ENCODE results near the gene GGA2.
"Not testable (repeated sequence)": the region's sequence is repeated elsewhere in the genome, so short reads cannot be mapped to it uniquely, and the experiment has no call there.

GGA2 gene, protein sequence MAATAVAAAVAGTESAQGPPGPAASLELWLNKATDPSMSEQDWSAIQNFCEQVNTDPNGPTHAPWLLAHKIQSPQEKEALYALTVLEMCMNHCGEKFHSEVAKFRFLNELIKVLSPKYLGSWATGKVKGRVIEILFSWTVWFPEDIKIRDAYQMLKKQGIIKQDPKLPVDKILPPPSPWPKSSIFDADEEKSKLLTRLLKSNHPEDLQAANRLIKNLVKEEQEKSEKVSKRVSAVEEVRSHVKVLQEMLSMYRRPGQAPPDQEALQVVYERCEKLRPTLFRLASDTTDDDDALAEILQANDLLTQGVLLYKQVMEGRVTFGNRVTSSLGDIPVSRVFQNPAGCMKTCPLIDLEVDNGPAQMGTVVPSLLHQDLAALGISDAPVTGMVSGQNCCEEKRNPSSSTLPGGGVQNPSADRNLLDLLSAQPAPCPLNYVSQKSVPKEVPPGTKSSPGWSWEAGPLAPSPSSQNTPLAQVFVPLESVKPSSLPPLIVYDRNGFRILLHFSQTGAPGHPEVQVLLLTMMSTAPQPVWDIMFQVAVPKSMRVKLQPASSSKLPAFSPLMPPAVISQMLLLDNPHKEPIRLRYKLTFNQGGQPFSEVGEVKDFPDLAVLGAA

DNA sequence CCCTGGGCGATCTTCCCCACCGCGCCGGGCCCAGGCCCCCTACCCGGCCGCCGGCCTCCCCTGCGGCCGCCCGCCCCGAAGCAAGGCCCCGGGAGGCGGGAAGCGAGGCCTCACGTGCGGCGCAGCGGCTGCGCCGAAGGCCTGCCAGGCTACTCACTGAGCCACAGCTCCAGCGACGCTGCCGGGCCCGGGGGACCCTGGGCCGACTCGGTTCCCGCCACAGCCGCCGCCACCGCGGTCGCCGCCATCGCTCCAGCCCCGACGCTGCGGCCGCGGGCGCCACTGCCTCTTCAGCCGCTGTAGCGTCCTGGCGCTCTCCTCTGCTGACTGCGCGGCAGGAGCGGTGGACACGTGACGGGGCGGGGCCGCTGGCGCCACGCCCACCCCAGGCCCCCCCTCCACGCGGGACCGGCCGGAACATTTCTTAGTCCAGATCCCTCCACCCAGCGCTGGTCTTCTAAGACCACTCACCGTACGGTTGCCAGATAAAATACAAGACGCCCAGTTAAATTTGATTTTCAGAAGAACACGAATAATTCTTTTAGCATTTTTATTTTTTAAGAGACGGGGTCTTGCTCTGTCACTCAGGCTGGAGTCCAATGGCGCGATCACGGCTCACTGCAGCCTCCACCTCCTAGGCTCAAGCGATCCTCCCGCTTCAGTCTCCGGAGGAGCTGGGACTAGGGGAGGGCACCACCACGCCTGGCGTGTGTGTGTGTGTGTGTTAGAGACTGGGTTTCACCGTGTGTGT is at the start of gene GGA2:
GGA2 (minus strand) TSS at position 331 of the 751 bp plus-strand sequence; CDS start at position 248, 83 bp downstream.
- DNase-seq (ENCODE audit: low read depth) = peak; percentile 50

DNA sequence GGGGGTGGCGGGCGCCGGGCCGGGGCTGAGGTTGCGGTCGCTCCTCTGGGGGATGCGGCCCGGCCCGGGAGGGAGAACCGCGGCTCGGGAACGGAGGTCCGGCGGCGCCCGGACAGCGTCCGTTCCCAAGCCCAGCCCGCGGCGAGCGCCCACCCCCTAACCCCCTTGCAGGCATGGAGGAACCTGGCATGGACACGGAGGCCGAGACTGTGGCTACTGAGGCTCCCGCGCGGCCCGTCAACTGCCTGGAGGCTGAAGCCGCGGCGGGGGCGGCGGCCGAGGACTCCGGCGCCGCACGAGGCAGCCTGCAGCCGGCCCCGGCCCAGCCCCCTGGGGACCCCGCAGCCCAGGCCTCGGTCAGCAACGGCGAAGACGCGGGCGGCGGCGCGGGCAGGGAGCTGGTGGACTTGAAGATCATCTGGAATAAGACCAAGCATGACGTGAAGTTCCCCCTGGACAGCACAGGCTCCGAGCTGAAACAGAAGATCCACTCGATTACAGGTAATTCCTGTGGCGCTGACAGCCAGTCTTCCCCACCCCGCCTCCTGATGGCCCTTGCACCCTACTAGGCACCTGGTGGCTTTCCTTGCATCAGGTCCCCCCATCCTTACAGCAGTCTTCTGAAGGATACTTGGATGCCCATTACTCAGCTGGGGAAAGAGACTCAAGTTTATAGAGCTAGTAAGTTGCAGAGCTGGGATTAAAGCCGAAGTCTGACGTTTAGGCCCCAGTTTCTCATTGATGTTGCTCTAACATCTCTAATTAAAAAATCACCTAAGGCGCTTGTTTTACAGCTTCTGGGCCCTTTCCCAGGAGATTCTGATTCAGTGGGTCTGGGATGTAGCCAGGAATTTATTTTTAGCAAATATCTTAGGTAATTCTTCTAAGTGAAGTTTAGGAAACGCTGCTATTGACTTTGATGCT is 47.7 kb upstream of the GGA2 start:
- peak; percentile 2 for DNase-seq (ENCODE audit: low read depth)

DNA sequence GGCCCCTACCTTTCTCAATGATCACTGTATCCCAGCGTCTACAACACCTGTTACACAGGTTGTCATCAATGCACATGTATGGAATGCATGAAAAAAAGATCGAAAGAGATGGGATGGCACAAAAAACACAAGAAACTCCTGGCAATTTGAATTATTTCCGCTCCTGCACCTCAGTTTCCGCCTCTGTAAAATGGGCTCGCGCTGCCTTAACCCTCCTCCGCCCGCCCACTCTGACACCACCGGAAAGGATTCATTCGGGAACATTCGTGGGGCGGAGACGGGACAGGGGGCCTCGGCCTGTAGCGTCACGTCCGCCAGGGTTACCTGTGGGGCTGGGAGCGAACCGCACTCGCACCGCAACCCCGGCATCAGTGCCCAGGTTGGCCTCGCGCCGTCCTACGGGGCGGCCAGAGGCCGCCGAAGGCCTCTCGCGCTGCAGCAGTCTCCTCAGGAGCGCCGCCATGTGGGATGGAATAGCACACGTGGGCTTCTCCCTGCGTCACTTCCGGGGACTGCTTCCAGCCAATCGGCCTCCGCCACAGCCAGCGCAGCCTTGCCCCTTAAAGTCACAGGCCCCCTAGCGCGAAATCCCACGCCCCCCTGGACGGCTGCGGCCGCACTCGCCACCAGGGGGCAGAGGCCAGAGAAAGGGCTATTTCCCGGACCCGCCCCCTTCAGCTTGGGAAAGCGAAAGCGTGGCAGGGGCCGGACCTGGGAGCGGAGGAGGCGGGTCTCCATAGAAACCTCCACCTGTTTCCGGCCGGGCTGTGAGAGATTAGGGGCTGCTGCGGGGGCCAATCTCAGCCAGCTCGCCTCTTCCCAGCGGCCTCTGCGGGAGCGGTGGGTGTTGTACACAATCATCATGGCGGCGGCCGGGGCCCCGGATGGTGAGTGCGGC is 46.8 kb upstream of the GGA2 start, which contains the start of the genes EARS2 and UBFD1:
EARS2 (minus strand) TSS at position 470 of the 898 bp plus-strand sequence; CDS start at position 463, 7 bp downstream.
UBFD1 (plus strand) TSS at position 847 of the 898 bp plus-strand sequence; CDS start at position 863, 16 bp downstream.
- peak; percentile 94 for DNase-seq (ENCODE audit: low read depth)

DNA sequence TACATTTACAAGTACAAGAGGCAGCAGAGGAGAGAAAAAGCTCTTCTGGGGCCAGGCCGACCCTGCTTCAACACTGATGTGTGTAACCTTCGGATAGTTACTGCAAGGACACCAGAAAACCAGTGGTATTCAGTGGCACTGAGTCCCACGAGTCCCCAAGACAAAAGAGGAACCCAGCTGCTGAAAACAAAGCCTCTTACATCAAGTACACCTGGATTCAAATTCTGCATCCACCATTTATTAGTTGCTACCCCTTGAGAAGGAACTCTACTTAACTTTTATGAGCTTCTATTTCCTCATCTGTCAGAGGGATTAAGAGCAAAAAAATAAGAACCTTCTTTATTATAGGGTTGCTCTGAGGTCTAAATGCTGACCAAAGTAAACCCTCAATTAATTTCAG is 44.2 kb upstream of the GGA2 start:
- no peak for DNase-seq (ENCODE audit: low read depth)

DNA sequence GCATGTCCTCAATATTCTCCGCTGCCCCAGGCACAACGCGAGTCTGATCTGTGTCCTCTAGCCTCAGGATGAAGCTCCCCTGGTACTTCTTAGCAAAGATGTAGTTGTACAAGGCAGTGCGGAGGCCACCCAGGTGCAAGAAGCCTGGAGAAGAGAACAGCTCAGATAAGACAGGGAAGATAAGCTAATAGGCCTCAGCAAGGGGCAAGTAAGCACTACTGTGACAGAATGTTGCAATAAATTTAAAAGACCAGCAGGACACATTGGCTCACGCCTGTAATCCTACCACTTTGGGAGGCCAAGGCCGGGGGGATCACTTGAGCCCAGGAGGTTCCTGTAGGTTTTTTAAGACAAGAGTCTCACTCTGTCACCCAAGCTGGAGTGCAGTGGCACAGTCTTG is 41.9 kb upstream of the GGA2 start:
- DNase-seq (ENCODE audit: low read depth) = no peak

DNA sequence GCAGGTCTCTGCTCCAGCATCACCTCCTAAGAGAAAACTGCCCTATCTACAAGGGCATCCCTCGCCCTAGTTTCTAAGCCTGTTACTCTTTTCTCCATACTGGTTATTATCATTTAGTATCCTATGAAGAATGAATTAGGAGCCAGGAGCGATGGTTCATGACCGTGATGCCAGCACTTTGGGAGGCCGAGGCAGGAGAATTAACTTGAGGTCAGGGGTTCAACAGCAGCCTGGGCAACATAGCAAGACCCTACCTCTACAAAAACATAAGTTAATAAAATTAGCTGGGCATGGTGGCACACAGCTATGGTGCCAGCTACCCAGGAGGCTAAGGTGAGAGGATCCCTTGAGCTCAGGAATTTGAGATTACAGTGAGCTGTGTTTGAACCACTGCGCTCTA is 39.6 kb upstream of the GGA2 start:
- DNase-seq (ENCODE audit: low read depth) = no peak

DNA sequence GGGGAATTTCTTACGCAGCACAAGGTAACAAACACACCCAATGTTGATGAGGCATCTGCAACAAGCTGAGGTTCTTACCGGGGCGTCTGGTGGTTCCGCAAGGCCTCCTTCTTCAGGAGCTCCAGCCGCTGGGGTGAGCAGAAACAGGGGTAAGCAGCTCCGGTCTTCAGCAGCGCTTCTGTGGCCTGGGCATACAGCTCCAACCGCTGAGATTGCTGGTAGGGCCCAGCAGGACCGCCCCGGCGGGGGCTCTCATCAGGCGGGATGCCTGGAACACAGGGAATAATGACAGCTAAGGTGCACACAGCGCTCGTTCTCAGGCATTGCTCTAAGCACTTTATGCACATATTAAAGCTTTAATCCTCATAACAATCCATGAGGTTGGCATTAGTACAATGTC is 34.1 kb upstream of the GGA2 start:
- no peak for DNase-seq (ENCODE audit: low read depth)

DNA sequence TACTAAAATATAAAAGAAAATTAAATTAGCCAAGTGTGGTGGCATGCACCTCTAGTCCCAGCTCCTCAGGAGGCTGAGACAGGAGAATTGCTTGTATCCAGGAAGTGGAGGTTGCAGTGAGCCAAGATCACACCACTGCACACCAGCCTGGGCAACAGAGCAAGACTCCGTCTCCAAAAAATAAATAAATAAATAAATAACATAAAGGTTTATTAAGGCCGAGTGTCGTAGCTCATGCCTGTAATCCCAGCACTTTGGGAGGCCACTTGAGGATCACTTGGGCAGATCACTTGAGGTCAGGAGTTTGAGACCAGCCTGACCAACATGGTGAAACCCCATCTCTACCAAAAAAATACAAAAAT is 30.5 kb upstream of the GGA2 start:
- not testable (repeated sequence) for DNase-seq (ENCODE audit: low read depth)

DNA sequence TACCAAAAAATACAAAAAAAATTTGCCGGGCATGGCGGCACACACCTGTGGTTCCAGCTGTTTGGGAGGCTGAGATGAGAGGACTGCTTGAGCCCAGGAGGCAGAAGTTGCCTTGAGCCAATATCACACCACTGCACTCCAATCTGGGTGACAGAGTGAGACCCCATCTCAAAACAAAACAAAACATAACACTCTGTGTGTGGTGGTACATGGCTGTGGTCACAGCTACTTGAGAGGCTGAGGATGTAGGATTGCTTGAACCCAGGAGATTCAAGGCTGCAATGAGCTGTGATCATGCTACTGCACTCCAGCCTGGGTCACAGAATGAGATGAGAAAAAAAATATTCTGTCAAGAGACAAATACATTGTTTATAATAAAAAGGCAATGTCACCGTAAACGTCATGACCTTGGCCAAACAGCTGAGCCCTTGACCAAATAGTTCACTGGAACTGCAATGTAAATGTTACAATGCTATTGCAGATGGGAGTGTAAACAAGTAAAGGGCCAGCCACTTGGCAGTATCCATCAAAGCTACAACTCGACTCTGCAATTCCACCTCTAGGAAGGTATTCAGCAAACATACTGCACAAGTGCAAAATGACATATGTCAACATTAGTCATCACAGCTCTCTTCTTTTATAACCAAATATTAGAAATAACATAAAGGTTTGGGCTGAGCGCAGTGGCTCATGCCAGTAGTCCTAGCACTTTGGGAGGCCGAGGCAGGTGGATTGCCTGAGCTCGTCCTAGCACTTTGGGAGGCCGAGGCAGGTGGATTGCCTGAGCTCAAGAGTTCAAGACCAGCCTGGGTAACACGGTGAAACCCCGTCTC is 29.9 kb upstream of the GGA2 start:
- DNase-seq (ENCODE audit: low read depth) = no peak

DNA sequence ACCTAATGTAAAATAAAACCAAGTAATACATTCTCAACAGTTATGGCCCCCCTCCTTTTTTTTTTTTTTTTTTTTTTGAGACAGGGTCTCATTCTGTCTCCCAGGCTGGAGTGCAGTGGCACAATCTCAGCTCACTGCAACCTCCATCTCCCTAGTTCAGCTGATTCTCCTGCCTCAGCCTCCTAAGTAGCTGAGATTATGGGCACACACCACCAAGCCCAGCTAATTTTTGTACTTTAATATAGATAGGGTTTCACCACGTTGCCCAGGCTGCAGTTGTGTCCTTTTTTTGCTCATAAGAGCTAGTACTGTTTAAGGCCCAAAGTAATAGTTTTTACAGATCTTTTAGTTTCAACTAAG is 28.6 kb upstream of the GGA2 start:
- DNase-seq (ENCODE audit: low read depth) = no peak

DNA sequence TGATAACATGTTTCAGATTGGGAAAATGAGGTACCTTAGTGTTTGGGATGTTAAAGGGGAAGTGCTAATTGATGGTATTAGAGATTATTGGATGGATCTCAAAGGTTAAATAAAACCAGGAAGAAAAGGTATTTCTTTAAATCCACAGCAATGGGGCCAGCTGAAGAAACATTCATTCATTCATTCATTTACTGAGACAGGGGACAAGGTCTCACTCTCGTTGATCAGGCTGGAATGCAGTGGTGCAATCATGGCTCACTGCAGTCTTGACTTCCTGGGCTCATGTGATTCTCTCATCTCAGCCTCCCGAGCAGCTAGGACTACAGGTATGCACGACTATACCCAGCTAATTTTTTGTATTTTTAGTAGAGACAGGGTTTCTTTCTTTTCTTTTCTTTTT is 27.1 kb upstream of the GGA2 start:
- DNase-seq (ENCODE audit: low read depth) = no peak

DNA sequence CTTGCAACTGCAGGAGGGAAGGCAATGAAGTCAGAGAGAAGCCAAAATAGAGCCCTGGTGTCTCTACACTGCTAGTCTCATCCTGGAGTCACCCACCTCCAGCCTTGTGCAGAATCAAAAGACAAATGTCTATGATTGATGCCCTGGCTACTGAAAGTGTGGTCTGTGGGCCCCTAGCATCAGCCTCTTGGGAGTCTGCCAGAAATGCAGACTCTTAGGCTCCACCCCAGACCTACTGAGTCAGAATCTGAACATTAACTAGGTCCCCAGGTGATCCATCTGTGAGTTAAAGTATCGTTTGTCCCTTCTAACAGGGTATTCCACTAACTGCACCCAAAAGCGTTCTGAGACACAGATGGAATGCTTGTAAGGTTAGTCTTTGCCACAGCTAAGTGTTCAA is 25.6 kb upstream of the GGA2 start:
- DNase-seq (ENCODE audit: low read depth) = no peak

DNA sequence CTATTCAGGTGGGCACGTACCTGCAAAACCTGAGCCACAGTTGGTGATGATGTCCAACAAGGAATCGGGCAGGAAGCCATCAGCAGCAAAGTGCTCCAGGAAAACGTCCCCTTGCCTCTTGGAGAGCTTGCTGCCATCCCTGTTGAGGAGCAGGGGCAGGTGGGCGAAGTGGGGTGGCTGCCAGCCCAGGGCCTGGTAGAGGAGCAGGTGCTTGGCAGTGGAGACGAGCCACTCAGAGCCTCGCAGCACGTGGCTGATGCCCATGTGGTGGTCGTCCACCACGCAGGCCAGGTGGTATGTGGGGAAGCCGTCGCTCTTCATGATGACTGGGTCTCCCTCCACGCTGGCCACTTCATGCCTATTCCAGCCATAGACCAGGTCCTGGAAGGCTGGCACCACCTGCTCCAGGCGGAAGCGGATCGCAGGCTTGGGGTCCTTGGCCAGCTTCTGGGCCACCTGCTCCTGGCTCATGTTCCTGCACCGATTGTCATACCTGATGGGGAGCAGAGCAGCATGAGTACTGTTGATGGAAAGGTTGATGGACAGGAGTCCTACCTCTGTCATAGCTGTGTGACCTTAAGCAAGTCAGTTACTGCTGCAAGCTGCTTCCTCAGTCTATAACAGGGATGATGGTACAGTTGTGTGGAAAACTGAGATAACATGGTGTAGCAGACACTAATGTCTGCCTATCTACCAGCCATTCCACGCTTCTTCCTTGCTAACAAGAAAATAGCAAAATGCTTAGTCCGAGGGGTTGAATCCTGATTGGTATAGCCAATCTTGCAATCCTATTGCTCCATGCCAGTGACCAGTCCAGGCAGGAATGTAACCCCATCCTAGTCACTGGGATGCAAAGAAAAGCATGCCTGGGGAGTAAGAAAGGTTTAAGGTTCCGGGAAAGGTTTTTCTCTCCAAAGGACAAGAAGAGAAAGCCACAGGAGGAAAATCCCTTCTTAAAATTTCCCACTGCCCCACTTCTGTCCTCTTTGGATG is 24.9 kb upstream of the GGA2 start:
- no peak for DNase-seq (ENCODE audit: low read depth)

DNA sequence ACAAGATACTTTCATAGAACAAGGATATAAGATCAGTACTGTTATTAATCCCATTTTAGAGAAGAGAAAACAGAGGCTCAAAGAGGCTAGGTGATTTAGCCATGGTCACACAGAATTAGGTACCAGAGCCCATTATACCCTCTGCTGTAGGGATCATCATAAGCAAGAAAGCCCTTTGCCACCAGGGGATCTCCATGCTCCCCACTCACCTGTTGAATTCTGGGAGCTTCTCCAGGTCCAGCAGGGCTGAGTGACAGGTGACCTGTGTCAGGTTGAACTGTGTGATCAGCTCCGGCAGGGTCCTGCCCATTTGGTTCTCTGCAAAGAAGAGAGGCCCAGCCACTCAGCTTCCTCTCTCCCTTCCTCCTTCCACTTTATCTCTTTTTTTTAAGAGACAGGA is 22.2 kb upstream of the GGA2 start:
- DNase-seq (ENCODE audit: low read depth) = no peak

DNA sequence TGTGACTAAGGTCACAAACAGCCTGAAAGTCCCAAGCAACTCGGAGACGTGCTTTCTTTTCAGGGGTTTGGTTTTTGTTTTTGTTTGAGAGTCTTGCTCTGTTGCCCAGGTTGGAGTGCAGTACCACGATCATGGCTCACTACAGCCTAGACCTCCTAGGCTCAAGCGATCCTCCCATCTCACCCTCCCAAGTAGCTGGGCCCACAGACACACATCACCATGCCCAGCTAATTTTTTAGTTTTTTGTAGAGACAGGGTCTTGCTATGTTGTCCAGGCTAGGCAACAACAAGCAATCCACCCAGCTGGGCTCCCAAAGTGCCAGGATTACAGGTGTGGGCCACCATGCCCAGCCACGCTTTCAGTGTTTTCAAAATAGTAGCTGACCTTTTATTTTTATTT is 19.8 kb upstream of the GGA2 start:
- DNase-seq (ENCODE audit: low read depth) = no peak

DNA sequence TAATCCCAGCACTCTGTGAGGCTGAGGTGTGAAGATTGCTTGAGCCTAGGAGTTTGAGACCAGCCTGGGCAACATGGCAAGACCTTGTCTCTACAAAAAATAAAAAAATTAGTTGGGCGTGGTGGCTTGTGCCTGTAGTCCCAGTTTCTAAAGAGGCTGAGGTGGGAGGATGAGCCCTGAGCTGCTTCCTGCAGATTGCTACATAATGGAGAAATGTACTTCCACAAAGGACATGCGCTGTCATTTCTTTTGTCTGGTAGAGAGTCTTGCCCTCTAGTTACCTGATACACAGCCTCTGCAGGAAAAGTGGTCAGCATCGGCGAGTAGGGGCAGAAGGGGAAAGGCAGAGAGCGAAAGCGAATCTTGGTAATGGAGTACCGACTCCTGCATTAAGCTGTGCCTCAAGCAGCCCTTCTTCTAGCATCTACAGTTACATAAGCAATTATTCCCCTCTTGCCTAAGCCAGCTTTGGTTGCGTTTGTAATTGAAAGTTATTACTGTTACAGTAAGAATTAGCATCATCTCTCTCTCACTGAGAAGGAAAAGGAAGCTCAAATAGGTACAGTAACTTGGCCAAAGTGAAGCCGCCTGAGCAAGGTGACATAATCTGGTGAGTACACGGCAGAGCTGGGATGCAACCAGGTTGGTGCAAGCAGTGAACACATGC is 18.5 kb upstream of the GGA2 start:
- DNase-seq (ENCODE audit: low read depth) = no peak

DNA sequence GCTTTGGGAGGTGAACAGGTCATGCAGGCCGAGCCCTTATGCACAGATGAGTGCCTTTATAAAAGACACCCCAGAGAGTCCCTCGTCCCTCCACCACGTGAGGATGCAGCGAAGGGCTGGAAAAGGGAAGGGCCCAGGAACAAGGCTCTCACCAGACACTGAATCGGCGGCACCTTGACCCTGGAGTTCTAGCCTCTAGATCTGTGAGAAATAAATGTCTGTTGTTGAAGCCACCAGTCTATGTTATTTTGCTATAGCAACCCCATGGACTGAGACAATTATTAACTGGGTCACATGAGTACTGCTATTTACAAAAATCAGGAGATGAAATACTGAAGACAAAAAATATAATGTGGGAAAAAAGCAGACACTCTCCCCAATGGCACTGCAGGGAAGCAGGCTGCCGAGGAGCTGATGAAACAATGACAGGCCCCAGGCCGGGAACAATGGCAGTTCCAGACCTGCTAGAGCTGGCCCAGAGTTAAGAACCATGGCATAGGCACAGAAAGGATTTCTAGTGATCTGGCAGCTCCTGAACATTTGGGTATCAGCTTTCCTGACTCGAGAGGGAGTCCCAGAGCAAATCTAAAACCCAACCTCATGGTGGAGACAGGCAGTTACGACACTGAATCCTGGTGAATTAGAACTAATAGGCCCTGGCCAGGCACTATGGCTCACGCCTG is 17.8 kb upstream of the GGA2 start:
- DNase-seq (ENCODE audit: low read depth) = no peak
